GM21619 (cell line): Measurements from ENCODE around the gene YOD1.

Source experiments
- ATAC-seq: cut with Tn5 transposase; IDR thresholded peaks from one replicate; pipeline ENCODE4 v1.9.1; 2021; ENCODE audit not compliant: unreplicated experiment

Gene YOD1

DNA sequence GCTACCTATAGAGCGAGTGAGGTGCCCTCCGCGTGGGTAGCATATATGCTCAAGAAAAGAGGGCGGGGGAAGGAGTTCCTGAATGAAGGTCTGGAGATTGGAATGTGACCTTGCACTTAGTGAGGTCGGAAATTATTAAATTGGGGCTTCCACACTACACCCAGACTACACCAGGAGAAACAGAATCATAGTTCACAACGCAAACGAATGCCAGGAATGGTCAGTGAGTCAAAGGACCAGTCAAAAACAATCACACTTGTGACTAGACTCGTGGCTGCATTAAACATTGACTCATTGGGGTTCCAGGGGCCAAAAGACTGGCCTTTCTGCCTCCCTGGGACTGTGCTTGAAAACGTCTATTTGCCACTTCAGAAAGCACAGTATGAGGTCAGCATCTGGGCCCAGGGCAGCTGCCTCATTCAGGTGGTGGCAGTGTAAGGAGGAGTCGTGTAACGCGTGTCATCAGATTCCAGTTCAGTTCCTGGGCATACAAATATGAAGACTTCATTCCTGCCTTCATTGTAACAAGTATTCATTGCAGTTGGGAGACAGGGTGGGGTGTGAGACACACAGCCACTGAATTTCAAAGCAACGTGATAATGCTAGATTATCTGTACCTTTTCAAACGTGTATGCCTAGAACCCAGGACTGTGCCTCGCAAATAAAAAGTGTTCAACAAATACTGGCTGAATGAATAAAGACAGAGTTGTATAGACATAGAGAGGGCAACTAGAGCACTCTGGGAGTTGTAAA is at the start of gene YOD1:
TSS of gene YOD1 (minus strand) at position 18 of the 753 bp plus-strand sequence. CDS start 178 bp downstream, outside the sequence.
- ATAC-seq = no peak

DNA sequence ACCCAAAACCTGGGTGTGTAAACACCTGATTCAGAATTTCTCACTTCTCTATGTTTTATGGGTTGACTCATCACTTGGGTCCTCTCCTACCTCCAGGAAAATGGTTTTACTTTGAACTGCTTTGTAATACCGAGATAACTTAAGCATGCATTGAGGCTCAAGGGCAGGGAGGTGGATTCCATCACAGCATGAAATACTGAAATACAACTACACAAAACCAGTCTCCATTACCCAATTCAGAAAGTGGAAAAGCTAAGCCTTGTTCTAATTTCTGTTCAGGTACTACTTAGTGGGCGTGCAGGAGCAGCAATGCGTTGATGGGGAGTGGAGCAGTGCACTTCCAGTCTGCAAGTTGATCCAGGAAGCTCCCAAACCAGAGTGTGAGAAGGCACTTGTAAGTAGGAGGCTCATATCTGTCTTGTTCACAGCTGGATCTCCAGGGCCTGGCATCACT is 46.9 kb upstream of the YOD1 start:
- ATAC-seq = peak; percentile 84

DNA sequence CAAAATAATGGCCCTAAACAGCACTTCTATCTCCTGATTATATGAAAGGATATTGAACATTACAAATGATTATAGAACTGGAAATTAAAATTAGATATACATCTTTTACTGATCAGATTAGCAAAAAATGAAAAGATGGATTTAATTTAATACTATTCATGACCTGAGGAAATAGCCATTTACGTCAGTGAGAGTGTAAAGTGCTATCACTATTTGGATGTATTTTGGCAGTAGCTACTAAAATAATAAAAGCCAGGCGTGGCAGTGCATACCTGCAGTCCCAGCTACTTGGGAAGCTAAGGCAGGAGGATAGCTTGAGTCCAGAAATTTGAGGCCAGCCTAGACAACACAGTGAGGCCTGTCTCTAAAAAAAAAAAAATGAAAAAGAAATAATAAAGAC is 42.9 kb upstream of the YOD1 start:
- no peak for ATAC-seq

DNA sequence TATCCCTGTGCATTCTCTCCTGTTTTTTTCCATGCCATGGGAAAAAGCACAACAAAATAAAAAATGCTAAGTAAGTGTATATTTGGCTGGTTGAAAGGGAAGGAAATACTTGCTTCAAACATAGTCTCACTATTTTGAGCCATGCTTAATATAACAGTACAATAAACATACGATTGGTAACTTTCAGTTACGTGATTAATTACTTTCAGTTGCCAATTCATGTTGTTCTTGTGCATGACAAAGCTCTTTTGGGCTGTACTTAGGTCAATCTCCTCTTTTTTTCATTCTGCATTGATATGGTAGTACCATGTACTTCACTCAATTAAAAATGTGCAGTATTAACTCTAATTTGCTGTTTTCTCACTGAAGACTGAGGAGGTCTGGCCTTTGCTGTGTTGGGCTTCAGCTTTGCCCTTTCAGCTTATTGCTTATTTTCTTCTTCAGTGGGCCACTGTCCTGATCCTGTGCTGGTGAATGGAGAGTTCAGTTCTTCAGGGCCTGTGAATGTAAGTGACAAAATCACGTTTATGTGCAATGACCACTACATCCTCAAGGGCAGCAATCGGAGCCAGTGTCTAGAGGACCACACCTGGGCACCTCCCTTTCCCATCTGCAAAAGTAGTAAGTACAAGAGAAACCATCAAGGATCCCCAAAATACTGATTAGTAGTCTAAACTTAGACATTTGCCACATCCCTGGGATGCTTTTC is 40.3 kb upstream of the YOD1 start:
- ATAC-seq = no peak

DNA sequence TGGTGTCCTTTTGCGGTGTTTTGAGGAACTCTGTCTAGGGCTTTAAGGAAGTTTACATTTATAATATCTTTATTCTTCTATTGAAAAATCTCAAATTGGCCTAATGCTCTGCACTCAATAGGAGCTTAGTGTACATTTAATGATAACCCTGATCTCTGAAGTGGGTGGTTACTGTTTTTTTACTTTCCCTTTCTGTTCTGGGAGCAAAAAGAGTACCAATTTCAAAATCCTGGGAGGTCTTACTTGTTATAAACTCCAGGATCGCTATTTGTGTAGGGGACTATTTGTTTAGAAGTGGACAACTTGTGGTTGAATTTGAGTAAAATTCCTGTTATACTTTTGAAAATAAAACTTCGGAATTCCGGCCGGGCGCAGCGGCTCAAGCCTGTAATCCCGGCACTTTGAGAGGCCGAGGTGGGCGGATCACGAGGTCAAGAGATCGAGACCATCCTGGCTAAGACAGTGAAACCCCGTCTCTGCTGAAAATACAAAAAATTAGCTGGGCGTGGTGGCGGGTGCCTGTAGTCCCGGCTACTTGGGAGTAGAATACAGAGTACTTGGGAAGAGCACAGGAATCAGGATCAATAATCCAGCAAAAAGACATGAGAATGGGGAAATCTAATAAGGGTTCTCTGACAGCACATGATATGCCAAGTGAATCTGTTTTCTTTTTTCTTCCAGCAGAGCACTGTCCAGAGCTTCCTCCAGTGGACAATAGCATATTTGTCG is 38.8 kb upstream of the YOD1 start:
- ATAC-seq = no peak

DNA sequence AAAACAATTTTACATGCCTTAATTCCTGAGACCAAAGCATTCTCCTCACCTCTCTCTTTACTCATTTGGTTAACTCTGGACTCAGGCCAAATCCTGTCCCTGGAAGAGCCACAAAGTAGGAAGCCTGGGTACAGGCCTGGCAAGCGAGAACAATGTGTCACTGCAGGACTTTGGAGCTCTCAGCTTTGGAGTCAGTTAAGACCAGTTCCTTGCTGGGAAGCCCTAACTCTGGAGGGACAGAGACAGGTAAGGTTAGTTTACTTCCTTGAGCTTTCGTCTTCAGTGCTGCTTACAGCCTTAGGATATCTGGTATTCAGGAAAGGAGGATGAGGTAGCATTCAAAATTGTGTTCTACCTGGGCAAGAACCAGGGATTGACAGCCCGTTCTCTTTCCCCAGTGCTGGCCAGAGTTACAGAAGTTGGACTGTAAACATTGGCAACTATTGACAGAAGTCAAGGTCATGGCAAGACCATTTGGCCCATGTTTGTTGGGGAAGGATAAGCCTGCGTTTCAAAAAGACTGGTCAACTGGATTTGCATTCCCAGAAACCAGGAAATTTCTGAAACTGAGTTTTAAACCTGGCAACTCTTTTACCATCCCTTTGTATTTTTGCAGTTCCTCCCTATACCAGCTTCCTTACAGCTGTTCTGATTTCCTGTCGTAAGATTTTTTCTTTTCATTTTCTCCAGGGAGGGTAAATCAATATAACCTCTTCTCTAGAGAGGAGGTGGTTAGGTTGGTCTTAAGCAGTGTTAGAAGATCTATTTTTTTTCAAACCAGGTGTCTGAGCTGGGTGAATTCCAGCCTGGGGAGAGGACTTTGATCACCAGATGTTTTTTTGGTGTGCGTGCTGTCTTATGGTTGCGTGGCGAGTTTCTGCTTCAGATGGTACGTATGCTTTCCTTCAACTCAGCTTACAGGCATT is 38.0 kb upstream of the YOD1 start, which contains the start of gene C4BPB:
TSS of gene C4BPB (plus strand) at position 160 of the 926 bp plus-strand sequence. CDS start at position 832, 672 bp downstream.
- ATAC-seq = no peak

DNA sequence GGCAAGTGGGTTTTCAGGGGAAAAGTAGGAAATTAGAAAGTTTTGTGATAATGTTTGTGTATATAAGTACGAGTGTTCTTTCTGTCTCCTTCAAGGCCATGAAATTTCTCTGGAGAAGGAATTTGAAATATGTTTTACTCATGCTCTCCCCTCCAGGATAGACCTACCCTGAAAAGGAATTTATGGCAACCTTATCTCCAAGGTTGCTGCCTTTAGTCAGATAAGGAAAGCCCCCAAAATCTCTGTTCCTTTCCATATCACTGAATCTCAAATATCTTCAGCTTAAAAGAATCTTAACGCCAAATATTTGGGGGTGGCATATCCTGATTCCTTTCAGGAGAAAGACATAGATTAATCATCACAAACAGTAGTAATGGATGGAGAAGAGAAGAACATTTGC is 37.2 kb upstream of the YOD1 start:
- ATAC-seq = no peak

DNA sequence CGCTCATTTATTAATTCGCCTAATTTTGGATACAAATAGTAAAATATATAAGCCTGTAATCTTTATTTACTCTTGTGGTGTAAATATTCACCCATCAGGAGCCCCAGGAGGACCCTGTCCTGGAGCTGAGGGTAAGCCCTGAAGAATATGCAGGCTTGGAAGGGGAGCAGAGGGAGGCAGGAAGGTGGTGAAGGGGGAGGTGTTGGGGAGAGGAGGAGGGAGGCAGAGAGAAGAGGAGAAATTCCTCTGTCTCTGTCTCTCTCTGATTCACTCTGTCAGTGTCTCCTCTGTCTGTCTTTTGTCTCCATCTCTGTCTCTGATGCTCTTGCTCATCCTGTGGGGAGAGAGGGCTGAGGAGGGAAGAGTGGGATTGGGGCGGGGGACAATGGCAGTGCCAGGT is 34.9 kb upstream of the YOD1 start:
- ATAC-seq = no peak

DNA sequence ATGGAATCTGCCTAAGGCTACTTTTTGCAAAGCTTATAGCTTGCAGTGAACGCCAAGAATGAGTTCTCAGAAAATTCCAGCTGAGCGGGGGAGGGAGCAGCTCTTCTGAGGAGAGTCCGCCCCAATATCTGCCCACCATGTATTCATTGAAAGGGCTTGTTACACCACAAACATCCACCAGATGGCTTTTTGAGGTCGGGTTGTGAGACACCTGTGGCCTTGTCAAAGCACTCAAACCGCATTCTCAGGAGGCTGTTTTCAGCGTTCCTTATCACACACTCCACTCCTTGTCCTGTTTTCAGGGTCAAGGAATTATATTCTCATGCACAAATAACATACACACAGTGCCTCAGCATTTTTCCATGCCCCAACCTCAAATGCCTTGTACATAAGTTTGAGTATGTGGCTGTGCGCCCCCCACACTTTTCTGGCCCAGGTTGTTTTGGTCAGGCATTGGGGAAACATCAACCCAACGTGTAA is 33.7 kb upstream of the YOD1 start:
- peak; percentile 84 for ATAC-seq

DNA sequence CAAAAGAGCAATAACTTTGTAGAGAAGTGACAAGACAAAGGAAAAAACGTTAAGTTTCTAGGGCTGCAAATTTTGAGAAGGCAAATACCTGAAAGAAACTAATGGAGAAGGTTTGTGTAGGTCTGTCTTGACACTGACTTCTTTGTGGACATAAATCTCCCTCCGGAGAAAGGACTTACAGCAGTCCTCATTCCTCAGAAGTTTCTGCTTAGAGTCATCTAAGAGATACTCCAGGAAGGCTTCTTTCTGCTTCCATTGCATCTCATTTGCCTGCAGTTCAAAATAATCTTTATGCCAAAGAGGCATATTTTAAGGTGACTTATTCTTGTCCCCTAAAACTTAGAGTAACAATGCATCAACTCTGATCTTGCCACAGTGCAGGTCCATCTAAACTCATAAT is 33.2 kb upstream of the YOD1 start:
- no peak for ATAC-seq

DNA sequence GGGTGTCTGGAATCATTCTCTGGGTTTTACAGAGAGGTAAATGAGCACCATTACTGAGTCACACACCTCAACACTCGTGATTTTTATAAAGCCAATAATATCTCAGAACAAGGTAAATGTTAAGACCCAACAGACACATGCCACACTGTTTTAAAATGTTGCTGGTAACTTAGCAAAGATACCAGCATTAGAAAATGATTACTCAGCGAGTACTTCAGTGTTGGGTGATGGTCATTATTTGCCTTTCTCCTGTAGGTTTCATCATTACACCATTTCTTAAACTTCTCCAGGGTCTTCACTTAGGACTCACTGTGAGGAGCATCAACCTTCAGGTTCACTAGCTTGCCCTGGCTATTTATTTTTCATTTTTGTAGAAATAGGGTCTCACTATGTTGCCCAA is 30.8 kb upstream of the YOD1 start:
- ATAC-seq = no peak

DNA sequence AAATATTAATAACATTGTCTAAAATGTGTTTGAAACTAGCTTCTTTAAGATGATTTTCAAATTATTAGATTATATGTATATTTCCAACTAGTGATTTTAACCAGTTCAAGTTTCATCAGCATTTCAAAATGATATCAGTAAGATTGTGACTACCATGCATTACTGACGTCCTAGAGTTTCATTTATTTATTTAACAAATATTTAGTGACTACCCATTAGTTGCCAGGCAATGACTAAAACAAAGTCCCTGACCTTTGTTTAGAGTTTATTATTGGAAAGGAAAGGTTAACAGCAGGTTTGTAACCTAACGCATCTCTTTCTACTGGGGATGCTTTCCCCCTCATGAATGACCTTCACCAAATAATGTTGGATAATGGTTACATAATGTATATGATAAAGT is 30.1 kb upstream of the YOD1 start:
- ATAC-seq = no peak

DNA sequence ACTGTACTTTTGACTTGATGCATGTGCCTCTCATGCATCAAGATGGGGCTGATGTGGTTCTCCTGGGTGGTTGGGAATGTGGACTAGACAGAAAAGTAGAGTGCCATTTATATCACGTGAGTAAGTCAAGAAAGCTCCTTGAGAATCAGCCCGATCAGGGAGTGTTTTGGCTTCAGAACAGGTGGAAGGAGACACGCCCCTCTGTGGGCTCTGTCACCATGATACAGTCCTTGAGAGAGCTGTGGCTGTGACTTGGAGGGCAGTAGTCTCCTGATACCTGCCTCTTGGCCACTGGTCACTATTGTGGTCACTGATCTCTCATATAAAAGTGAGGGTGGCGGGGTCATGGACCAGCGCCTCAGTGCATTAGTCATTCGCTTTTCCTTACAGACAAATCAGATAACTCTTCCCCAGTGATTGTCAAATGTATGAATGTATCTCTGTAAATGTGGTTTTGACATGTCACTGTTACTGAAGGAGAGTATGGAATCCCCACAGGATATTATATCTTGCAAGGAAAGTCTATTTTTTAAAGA is 28.8 kb upstream of the YOD1 start:
- no peak for ATAC-seq

DNA sequence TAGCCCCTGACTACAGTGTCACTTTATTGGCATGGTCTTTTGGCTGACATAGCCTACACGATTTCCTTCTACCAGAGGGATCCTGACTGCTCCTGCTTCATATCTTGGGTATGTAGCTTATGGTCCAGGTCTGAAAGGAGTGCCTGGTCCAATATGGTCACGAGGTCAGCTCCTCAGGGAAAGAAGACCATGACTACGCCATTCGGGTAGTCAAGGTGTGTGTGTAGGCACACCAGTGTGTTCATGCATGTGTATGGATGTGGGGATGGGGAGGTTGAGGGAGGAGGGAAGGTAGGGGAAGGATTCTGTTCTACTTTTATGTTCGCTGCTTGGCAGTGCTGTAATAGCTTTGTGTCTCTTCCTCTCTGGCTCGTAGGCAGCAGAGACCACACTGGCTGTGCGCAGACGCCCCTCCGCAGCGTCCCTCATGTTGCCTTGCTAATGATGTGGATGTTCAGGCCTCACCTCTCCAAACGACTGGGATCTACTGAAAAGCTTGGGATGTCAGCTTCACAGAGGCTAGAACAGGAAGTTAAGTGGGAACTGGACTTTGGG is 27.6 kb upstream of the YOD1 start:
- no peak for ATAC-seq

DNA sequence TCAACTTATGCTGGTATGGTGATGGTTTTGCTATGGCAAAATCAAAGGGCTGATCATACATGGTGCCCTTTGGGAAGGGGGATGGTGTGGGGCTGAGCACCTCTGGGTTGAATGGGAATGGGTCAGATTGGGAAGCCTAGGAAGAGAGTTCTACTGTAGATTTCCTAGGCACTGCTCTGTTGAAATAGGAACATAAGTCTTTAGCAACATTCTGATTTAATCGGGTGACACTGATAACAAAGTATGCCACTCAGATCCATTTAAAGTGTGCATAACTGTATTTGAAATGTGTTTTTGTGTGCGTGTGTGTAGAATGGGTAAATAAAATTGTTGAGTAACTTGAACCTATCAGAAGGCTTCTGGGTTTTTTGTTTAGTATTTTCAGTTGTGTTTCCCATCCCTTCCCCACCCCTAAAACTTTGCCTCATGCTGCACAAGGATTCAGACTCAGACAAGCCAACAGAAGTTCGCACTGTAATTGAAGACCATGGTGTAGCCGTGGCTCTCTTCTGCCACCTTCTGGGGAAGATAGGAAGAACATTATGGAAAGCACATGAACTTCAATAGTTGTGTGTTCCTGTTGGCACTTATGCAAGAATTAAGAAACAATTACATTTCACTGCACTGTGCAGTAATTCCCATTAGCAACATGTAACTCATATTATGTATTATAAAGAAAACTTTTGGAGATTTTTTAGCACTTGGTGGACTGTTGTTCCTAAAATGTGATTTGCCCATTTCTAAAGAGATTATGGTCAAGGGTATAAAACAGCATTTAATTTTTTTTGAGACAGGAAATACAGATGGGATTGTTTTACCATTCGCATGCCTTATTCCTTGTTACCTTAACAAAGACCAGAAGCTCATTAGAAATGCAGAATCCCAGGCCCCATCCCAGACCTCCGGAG is 26.7 kb upstream of the YOD1 start:
- peak; percentile 72 for ATAC-seq

DNA sequence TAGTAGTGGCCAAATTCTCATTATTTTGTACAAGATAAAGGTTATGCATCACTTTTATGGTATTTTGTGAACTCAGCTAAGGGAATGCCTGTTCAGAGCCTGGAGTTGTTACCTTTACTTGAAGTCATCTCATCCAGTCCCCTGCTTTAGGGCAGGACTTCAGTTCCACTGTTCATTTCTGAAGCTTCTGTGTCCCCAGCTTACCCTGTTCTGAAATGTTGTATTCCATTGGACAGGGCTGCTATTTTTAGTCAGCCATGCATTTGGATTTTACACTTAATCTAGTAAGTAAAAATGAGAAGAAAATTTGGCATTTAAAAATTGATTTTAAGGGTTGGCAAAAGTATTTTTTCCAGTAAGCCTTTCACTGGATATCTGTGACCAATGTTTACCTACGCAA is 26.0 kb upstream of the YOD1 start:
- ATAC-seq = no peak

DNA sequence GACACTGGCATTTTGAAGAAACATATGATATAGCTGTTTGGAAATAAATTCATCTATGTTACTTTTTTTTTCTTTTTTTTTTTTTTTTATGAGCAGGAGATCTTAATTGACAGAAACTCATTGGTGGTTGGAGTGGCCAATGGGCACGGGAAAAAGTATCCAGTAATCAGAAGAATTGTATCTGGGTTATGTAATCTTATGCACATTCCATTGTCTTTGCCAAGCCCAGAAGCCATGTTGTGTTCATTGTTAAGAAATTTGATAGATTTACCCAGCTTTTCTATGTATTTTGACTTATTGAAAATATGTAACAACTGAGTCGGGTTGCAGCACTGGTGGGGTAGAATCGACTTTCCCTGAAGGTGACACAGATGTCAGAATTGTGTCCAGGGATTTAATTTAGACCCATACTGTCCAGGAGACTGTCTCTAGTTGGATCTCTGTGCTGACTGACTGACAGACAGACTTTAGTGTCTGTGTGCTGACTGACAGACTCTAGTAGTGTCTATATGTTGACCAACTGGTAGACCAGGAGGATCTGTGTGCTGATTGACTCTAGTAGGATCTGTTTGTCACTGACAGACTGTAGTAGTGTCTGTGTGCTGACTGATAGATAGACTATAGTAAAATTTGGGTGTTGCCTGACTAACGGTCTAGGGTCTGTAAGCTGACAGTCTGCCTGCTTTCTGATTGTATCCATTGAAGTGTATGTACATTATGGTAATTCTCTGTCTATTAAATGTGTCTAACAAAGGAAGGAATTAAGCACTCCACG is 25.4 kb upstream of the YOD1 start:
- no peak for ATAC-seq
